Measurements from ENCODE around the gene BIRC3.
"Not testable (repeated sequence)": the region's sequence is repeated elsewhere in the genome, so short reads cannot be mapped to it uniquely, and the experiment has no call there.

The BIRC3 gene

GRCh38 chr11:102330231-102330630 lies 12.9 kb downstream of the BIRC3 start:
- no peak for DNase-seq

GRCh38 chr11:102331341-102331740 lies 14.1 kb downstream of the BIRC3 start:
- no peak for DNase-seq

GRCh38 chr11:102332611-102332994 lies 15.3 kb downstream of the BIRC3 start:
- no peak for DNase-seq

GRCh38 chr11:102338479-102339010 lies 21.3 kb downstream of the BIRC3 start:
- no peak for DNase-seq

DNA sequence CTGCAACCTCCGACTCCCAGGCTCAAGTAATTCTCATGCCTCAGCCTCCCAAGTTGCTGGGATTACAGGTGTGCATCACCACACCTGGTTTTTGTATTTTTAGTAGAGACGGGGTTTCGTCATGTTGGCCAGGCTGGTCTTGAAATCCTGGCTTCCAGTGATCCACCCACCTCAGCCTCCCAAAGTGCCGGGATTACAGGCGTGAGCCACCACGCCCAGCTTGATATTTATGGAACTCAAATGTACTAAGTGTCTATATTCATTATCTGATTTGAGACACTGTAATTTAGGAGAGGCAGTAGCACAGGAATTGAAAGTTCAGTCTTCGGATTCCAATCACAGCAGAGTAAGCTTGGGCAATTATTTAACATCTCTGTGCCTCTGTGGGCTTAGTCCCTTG lies 24.0 kb downstream of the BIRC3 start:
- not testable (repeated sequence) for DNase-seq

- DNase-seq, result peak; percentile 69 to 78
Observed at GRCh38 chr11:102341844-102342318, 24.6 kb downstream of the BIRC3 start.

DNA sequence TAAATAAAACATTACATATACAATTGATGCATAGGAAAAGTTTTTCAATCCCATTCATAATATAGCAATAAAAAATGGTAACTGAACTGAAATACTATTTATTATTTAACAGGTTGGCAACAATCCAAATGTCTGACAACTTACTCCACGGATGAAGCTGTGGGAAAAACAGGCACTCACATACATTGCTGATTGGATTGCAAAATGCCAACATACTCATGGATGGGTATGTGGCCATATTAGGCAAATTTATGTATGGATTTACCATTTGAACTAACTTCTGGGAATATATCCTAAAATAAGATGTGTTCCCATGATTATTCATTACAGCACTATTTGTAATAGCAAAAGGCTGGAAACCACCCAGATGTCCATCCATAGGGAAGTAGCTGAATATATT lies 26.5 kb downstream of the BIRC3 start:
- no peak for DNase-seq

DNA sequence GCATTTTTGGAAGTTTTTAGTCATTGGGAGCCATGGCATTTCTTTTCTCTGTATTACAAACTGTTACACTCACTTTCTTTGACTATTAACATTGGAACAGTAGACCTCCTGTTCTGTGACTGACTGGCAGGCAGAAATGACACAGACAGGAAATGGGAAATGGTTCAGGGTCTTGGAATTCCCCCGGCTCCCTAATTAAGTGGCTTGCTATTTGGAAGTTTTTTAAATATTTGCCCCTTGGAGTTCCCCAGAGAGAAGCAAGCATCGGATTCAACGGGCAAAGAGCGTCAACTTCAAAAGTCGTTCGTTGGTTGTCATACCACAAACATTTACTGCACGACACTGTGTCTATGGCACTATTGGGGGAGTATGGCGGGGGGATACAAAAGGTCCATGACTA lies 28.6 kb downstream of the BIRC3 start:
- DNase-seq, result no peak

- no peak for DNase-seq
Observed at GRCh38 chr11:102346456-102346747, 29.1 kb downstream of the BIRC3 start.

GRCh38 chr11:102346748-102347461 lies 29.6 kb downstream of the BIRC3 start, which contains the start of gene BIRC2:
BIRC2 (plus strand) TSS chr11:102347214; CDS start chr11:102349855, 2,641 bp downstream.
- DNase-seq, result peak; percentile 96 to 99

- no peak for DNase-seq
Observed at GRCh38 chr11:102347462-102348370, 30.4 kb downstream of the BIRC3 start.

DNA sequence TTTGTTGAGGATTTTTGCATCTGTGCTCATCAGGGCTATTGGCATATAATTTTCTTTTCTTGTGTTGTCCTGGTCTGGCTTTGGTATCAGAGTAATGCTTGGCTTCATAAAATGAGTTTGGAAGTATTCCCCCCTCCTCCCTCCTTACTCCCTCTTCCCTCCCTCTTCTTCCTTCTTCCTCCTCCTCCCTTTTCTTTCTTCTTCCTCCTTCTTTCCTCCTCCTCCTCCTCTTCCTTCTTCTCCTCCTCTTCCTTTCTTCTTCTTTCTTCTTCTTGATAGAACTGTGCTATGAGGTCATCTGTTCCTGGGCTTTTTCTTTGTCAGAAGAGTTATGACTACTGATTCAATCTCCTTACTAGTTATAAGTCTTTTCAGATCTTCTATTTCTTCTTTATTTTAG lies 39.8 kb downstream of the BIRC3 start:
- DNase-seq, result no peak

GRCh38 chr11:102359372-102359771 lies 42.1 kb downstream of the BIRC3 start:
- DNase-seq, result no peak

GRCh38 chr11:102360681-102361080 lies 43.4 kb downstream of the BIRC3 start:
- DNase-seq, result no peak

DNA sequence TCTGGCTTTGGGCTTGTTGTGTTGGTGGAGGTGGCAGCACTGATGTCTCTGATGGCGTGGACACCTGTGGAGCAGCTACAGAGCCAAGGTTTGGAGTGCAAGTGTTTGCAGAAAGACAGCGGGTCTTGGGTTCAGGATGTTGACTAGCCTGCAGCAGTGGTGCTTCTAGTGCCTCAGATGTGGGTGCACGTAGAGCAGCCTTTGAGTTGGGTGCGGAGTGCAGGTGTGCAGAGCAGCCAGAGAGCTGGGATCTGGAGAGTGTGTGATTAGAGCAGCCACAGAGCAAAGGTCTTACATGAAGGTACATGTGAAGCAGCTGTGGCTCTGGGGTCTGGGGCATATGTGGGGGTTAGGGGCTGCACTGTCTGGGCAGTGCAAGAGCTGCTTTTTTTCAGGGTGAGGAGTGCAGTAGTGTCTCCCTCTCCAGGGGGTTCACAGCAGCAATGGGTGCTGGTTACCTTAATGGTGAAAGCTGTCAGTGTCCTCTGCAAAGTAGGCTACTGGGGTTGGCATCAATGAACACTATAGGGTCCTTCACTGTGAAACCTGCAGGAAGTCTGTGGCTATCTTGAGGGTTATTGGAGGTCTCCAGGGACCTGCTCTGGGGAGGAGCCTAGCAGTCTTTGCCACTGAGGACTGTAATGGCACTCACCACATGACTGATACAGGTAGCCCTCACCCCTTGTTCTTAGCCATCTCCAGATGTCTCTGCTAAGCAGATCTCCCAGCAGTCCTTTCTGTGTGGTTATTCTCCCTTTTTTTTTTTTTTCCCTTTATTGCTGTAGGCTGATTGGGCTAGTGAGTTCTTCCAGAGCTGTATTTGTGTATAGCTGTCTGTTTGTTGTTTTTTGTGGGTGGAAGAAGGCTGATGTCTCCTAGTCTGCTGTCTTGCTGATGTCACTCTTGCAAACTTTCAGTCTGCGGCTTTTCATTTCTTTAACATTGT lies 44.1 kb downstream of the BIRC3 start:
- no peak for DNase-seq

DNA sequence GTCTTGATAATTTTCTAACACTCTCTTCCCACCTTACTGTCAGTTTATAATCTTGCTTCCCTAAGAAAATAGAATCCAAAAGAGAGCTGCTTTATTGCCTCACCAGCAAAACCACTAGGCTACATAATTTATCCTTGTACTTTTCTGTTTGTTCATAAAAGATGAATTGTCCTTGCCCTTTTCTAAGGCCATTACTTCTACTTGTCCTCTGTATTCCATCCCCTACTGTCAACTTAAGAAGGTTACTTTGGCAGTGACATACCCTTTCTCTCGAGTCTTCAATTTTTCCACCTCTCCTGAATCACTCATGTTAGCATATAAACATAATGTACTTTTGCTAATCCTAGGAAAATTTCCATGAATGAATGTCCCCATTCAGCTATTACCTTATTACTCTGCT lies 47.7 kb downstream of the BIRC3 start:
- no peak for DNase-seq

- DNase-seq, result no peak
Observed at GRCh38 chr11:102367364-102367763, 50.1 kb downstream of the BIRC3 start.

DNA sequence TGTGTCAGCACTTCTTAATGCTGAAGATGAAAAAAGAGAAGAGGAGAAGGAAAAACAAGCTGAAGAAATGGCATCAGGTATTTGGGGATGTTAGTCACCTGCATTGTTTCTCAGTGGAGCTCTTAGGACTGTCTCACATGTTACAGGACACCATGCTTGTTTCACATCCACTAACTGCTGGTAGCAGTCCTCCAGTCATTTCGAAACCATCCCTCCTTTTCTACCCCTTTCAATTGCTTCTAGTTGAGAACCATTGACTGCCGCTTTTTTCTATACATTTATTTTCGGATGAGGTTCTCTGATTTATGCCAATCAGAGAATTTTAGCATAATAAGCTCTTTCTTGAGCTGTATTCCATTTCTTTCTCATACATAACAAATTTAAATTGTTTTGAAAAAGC lies 51.2 kb downstream of the BIRC3 start:
- no peak for DNase-seq

- DNase-seq, result not testable (repeated sequence)
Observed at GRCh38 chr11:102374633-102375424, 57.5 kb downstream of the BIRC3 start.

- no peak for DNase-seq
Observed at GRCh38 chr11:102375720-102376399, 58.6 kb downstream of the BIRC3 start.

GRCh38 chr11:102377891-102378290 lies 60.6 kb downstream of the BIRC3 start:
- no peak for DNase-seq
